H1 (cell line): Measurements from ENCODE around the gene NPFF. TPM values are rescaled to one million over a fixed set of nuclear protein-coding genes. Genes with fewer than 3 reads are reported as not detected.

ENCODE experiments used
- BRCA1 ChIP-seq: IDR thresholded peaks from 2 replicates; pipeline ENCODE4 v1.6.1; 2012; ENCODE audit warnings: low read depth, low read length, improper control_type of control experiment
- CEBPB ChIP-seq: IDR thresholded peaks from 2 replicates; pipeline ENCODE4 v1.6.1; 2012; ENCODE audit warnings: low read depth, low read length
- CTBP2 ChIP-seq: IDR thresholded peaks from 2 replicates; pipeline ENCODE4 v1.7.0; 2011; ENCODE audit warnings: borderline replicate concordance, mild to moderate bottlenecking, moderate library complexity, mixed read lengths, low read length; ENCODE audit not compliant: insufficient read depth, insufficient read length
- EP300 ChIP-seq, 2 experiments: IDR thresholded peaks; 1 replicate in 1 of 2; 2 replicates in 1 of 2; pipeline ENCODE4 v1.6.1; 2011 to 2012; ENCODE audit warnings: low read depth in 2 of 2, low read length in 2 of 2, mild to moderate bottlenecking in 2 of 2, borderline replicate concordance in 1 of 2, inconsistent platforms in 1 of 2, moderate library complexity in 1 of 2
- NANOG ChIP-seq: IDR thresholded peaks from 2 replicates; pipeline ENCODE4 v1.6.1; 2011; ENCODE audit warnings: low read length, low read depth, mild to moderate bottlenecking, inconsistent platforms; ENCODE audit not compliant: insufficient read depth, poor library complexity, severe bottlenecking
- POLR2AphosphoS5 ChIP-seq: IDR thresholded peaks from 2 replicates; pipeline ENCODE4 v1.6.1; 2011; ENCODE audit warnings: low read depth, low read length
- SAP30 ChIP-seq: fragments of 300-600 bp; sonication (generic); IDR thresholded peaks from 2 replicates; pipeline ENCODE4 v1.7.1; 2012; ENCODE audit warnings: low read length, moderate library complexity, mild to moderate bottlenecking, inconsistent platforms; ENCODE audit not compliant: insufficient read depth, insufficient replicate concordance
- YY1 ChIP-seq: IDR thresholded peaks from 2 replicates; pipeline ENCODE4 v1.6.1; 2011; ENCODE audit warnings: low read depth, mild to moderate bottlenecking, low read length
- polyA plus RNA-seq, 7 experiments: library from polyadenylated mRNA; depleted of rRNA in 3 of 7; stranded (reverse) in 5 of 7; unstranded in 2 of 7; fragments of >200 nt in 5 of 7; fragments of 200-250 nt in 2 of 7; gene quantifications; 1 replicate in 5 of 7; 2 replicates in 1 of 7; 4 replicates in 1 of 7; pipeline versions ENCODE4 v1.2.1 to v1.2.3, GENCODE V29; 2011 to 2013; ENCODE audit warnings: missing spikeins in 2 of 7, mixed read lengths in 2 of 7
- total RNA-seq: library from RNA; stranded (reverse); fragmentation: NEBNext Ultra II Directional; extraction: Animal tissue kit (Norgen Biotek cat#: 25700); gene quantifications from 2 replicates; pipeline ENCODE4 v1.2.1, GENCODE V29; 2021

Gene NPFF
- total and polyA plus RNA-seq, 2 of the 8 experiments (the other 6 are each of a cell fraction or from before 2014, with no cell fraction given), result not detected

- TF ChIP-seq CTBP2 (no peak), POLR2AphosphoS5 (no peak), NANOG (no peak), YY1 (no peak), CEBPB (no peak), BRCA1 (no peak), SAP30 (no peak), EP300 (IDR thresholded peaks at IDR 0.05; ENCODE audit: borderline replicate concordance in 1 of 2, low read depth in 2 of 2, low read length in 2 of 2) (no peak)
Measured at GRCh38 chr12:53489242-53489864, 17.9 kb downstream of the NPFF start (continued).
